ENCODE measurements around the gene RXRA.

RXRA gene

GRCh38 chr9:134333874-134334581, 7.8 kb downstream of the RXRA start:
- H3K4me3 ChIP-seq (ENCODE audit: low read depth, low read length), result no peak overlapping the region
- TF ChIP-seq CTCF (IDR thresholded peaks at IDR 0.05; ENCODE audit: low read depth, low read length), result no peak
- in situ Hi-C loops (cut with HindIII; ENCODE audit: low sequenced_read_pairs), result no loop called here
- no peak for DNase-seq (ENCODE audit: low read depth, low spot score)

GRCh38 chr9:134335061-134335460, 8.8 kb downstream of the RXRA start:
- no peak overlapping the region for H3K4me3 ChIP-seq (ENCODE audit: low read depth, low read length)
- DNase-seq (ENCODE audit: low read depth, low spot score), result no peak
- no peak for TF ChIP-seq CTCF (IDR thresholded peaks at IDR 0.05; ENCODE audit: low read depth, low read length)
- in situ Hi-C loops (cut with HindIII; ENCODE audit: low sequenced_read_pairs), result no loop called here

- no peak for DNase-seq (ENCODE audit: low read depth, low spot score)
- H3K4me3 ChIP-seq (ENCODE audit: low read depth, low read length), result no peak overlapping the region
- no peak for TF ChIP-seq CTCF (IDR thresholded peaks at IDR 0.05; ENCODE audit: low read depth, low read length)
- in situ Hi-C loops (cut with HindIII; ENCODE audit: low sequenced_read_pairs), result no loop called here
Observed at GRCh38 chr9:134335486-134336220, 9.4 kb downstream of the RXRA start.

- H3K4me3 ChIP-seq (ENCODE audit: low read depth, low read length), result no peak overlapping the region
- in situ Hi-C loops (cut with HindIII; ENCODE audit: low sequenced_read_pairs), result no loop called here
- TF ChIP-seq CTCF (IDR thresholded peaks at IDR 0.05; ENCODE audit: low read depth, low read length), result no peak
- no peak for DNase-seq (ENCODE audit: low read depth, low spot score)
Observed at GRCh38 chr9:134336228-134336627, 10.0 kb downstream of the RXRA start.

- no peak overlapping the region for H3K4me3 ChIP-seq (ENCODE audit: low read depth, low read length)
- in situ Hi-C loops (cut with HindIII; ENCODE audit: low sequenced_read_pairs), result no loop called here
- TF ChIP-seq CTCF (IDR thresholded peaks at IDR 0.05; ENCODE audit: low read depth, low read length), result no peak
- no peak for DNase-seq (ENCODE audit: low read depth, low spot score)
Observed at GRCh38 chr9:134336924-134337323, 10.7 kb downstream of the RXRA start.

GRCh38 chr9:134337469-134337868, 11.2 kb downstream of the RXRA start:
- in situ Hi-C loops (cut with HindIII; ENCODE audit: low sequenced_read_pairs), result no loop called here
- no peak for TF ChIP-seq CTCF (IDR thresholded peaks at IDR 0.05; ENCODE audit: low read depth, low read length)
- H3K4me3 ChIP-seq (ENCODE audit: low read depth, low read length), result no peak overlapping the region
- no peak for DNase-seq (ENCODE audit: low read depth, low spot score)

All from astrocyte of the spinal cord (primary cell).